ENCODE data around the gene PECR. TPM values are rescaled to one million over a fixed set of nuclear protein-coding genes. Genes with fewer than 3 reads are reported as not detected.
A peak's percentile ranks its signal among the peaks of the same experiment; 100 is the strongest.

The PECR gene
- total RNA-seq, 1 donor from 2014 or later, result 16.2 TPM

GRCh38 chr2:216114714-216115531, 33.3 kb upstream of the PECR start:
- Histone ChIP-seq H3K4me1 (ENCODE audit: control insufficient read depth in 3 of 3, insufficient read depth in 3 of 3, low read length in 3 of 3) (peaks cover 8 to 26% (median 17%) of the 10 kb centered on the region in 3 donors), H3K4me3 (ENCODE audit: low read length in 3 of 3) (peak overlapping the region; percentile 72 to 91 (median 73)), H3K9me3 (ENCODE audit: control insufficient read depth in 3 of 3, low read length in 3 of 3) (no peaks in the 10 kb centered on the region), H3K27ac (ENCODE audit: low read depth, low read length) (peak overlapping the region; percentile 86), H3K36me3 (ENCODE audit: control insufficient read depth in 3 of 3, insufficient read depth in 3 of 3, low read length in 3 of 3) (peaks cover 10 to 54% (median 27%) of the 10 kb centered on the region in 3 donors), H3K9ac (ENCODE audit: low read depth in 1 of 3, low read length in 3 of 3) (peak overlapping the region; percentile 68 to 88 (median 81)), H3K27me3 (ENCODE audit: control insufficient read depth in 3 of 3, insufficient read depth in 3 of 3, low read length in 3 of 3) (no peaks in the 10 kb centered on the region)

GRCh38 chr2:216114382-216114713, 32.7 kb upstream of the PECR start:
- peaks cover 8 to 49% (median 21%) of the 10 kb centered on the region in 3 donors for H3K36me3 ChIP-seq (ENCODE audit: control insufficient read depth in 3 of 3, insufficient read depth in 3 of 3, low read length in 3 of 3)
- peaks cover 8 to 27% (median 19%) of the 10 kb centered on the region in 3 donors for H3K4me1 ChIP-seq (ENCODE audit: control insufficient read depth in 3 of 3, insufficient read depth in 3 of 3, low read length in 3 of 3)
- peak overlapping the region in 1 of 3 donors; percentile 18 for H3K4me3 ChIP-seq (ENCODE audit: low read length in 3 of 3)
- peak overlapping the region; percentile 1 for H3K27ac ChIP-seq (ENCODE audit: low read depth, low read length)
- H3K9me3 ChIP-seq (ENCODE audit: control insufficient read depth in 3 of 3, low read length in 3 of 3), result no peaks in the 10 kb centered on the region
- H3K9ac ChIP-seq (ENCODE audit: low read depth in 1 of 3, low read length in 3 of 3), result no peak overlapping the region
- H3K27me3 ChIP-seq (ENCODE audit: control insufficient read depth in 3 of 3, insufficient read depth in 3 of 3, low read length in 3 of 3), result no peaks in the 10 kb centered on the region

- Histone ChIP-seq H3K27ac (ENCODE audit: low read depth, low read length) (no peak overlapping the region), H3K27me3 (ENCODE audit: control insufficient read depth in 3 of 3, insufficient read depth in 3 of 3, low read length in 3 of 3) (no peaks in the 10 kb centered on the region), H3K4me1 (ENCODE audit: control insufficient read depth in 3 of 3, insufficient read depth in 3 of 3, low read length in 3 of 3) (peaks cover 8 to 27% (median 19%) of the 10 kb centered on the region in 3 donors), H3K36me3 (ENCODE audit: control insufficient read depth in 3 of 3, insufficient read depth in 3 of 3, low read length in 3 of 3) (peaks cover 8 to 43% (median 18%) of the 10 kb centered on the region in 3 donors), H3K9me3 (ENCODE audit: control insufficient read depth in 3 of 3, low read length in 3 of 3) (no peaks in the 10 kb centered on the region), H3K9ac (ENCODE audit: low read depth in 1 of 3, low read length in 3 of 3) (no peak overlapping the region), H3K4me3 (ENCODE audit: low read length in 3 of 3) (no peak overlapping the region)
Measured at GRCh38 chr2:216113572-216113971, 32.0 kb upstream of the PECR start.

GRCh38 chr2:216112926-216113325, 31.3 kb upstream of the PECR start:
- Histone ChIP-seq H3K36me3 (ENCODE audit: control insufficient read depth in 3 of 3, insufficient read depth in 3 of 3, low read length in 3 of 3) (peaks cover 8 to 39% (median 12%) of the 10 kb centered on the region in 3 donors), H3K9me3 (ENCODE audit: control insufficient read depth in 3 of 3, low read length in 3 of 3) (no peaks in the 10 kb centered on the region), H3K4me1 (ENCODE audit: control insufficient read depth in 3 of 3, insufficient read depth in 3 of 3, low read length in 3 of 3) (peaks cover 8 to 27% (median 19%) of the 10 kb centered on the region in 3 donors), H3K27ac (ENCODE audit: low read depth, low read length) (no peak overlapping the region), H3K27me3 (ENCODE audit: control insufficient read depth in 3 of 3, insufficient read depth in 3 of 3, low read length in 3 of 3) (no peaks in the 10 kb centered on the region), H3K4me3 (ENCODE audit: low read length in 3 of 3) (no peak overlapping the region), H3K9ac (ENCODE audit: low read depth in 1 of 3, low read length in 3 of 3) (no peak overlapping the region)

- Histone ChIP-seq H3K4me3 (ENCODE audit: low read length in 3 of 3) (no peak overlapping the region), H3K27ac (ENCODE audit: low read depth, low read length) (no peak overlapping the region), H3K9ac (ENCODE audit: low read depth in 1 of 3, low read length in 3 of 3) (no peak overlapping the region), H3K27me3 (ENCODE audit: control insufficient read depth in 3 of 3, insufficient read depth in 3 of 3, low read length in 3 of 3) (no peaks in the 10 kb centered on the region), H3K4me1 (ENCODE audit: control insufficient read depth in 3 of 3, insufficient read depth in 3 of 3, low read length in 3 of 3) (peaks cover 8 to 25% (median 19%) of the 10 kb centered on the region in 3 donors), H3K9me3 (ENCODE audit: control insufficient read depth in 3 of 3, low read length in 3 of 3) (no peaks in the 10 kb centered on the region), H3K36me3 (ENCODE audit: control insufficient read depth in 3 of 3, insufficient read depth in 3 of 3, low read length in 3 of 3) (peaks cover 6 to 26% (median 6%) of the 10 kb centered on the region in 3 donors)
Measured at GRCh38 chr2:216111122-216111521, 29.5 kb upstream of the PECR start.

GRCh38 chr2:216110620-216111019, 29.0 kb upstream of the PECR start:
- peak overlapping the region in 2 of 3 donors; percentile 33 to 99 for H3K9ac ChIP-seq (ENCODE audit: low read depth in 1 of 3, low read length in 3 of 3)
- H3K4me1 ChIP-seq (ENCODE audit: control insufficient read depth in 3 of 3, insufficient read depth in 3 of 3, low read length in 3 of 3), result peaks cover 8 to 21% (median 18%) of the 10 kb centered on the region in 3 donors

GRCh38 chr2:216109962-216110614, 28.5 kb upstream of the PECR start:
- Histone ChIP-seq H3K27me3 (ENCODE audit: control insufficient read depth in 3 of 3, insufficient read depth in 3 of 3, low read length in 3 of 3) (peaks cover 0 to 7% (median 0%) of the 10 kb centered on the region in 3 donors), H3K4me3 (ENCODE audit: low read length in 3 of 3) (peak overlapping the region; percentile 91 to 99 (median 98)), H3K4me1 (ENCODE audit: control insufficient read depth in 3 of 3, insufficient read depth in 3 of 3, low read length in 3 of 3) (peaks cover 8 to 16% (median 13%) of the 10 kb centered on the region in 3 donors), H3K9me3 (ENCODE audit: control insufficient read depth in 3 of 3, low read length in 3 of 3) (no peaks in the 10 kb centered on the region), H3K9ac (ENCODE audit: low read depth in 1 of 3, low read length in 3 of 3) (peak overlapping the region; percentile 98 to 99 (median 98)), H3K36me3 (ENCODE audit: control insufficient read depth in 3 of 3, insufficient read depth in 3 of 3, low read length in 3 of 3) (peaks cover 6 to 26% (median 6%) of the 10 kb centered on the region in 3 donors), H3K27ac (ENCODE audit: low read depth, low read length) (peak overlapping the region; percentile 90)

More at GRCh38 chr2:216110620-216111019, 29.0 kb upstream of the PECR start:
- no peak overlapping the region for H3K27ac ChIP-seq (ENCODE audit: low read depth, low read length)
- peaks cover 6 to 26% (median 6%) of the 10 kb centered on the region in 3 donors for H3K36me3 ChIP-seq (ENCODE audit: control insufficient read depth in 3 of 3, insufficient read depth in 3 of 3, low read length in 3 of 3)
- peaks cover 0 to 2% (median 0%) of the 10 kb centered on the region in 3 donors for H3K27me3 ChIP-seq (ENCODE audit: control insufficient read depth in 3 of 3, insufficient read depth in 3 of 3, low read length in 3 of 3)
- peak overlapping the region in 2 of 3 donors; percentile 91 to 99 for H3K4me3 ChIP-seq (ENCODE audit: low read length in 3 of 3)
- H3K9me3 ChIP-seq (ENCODE audit: control insufficient read depth in 3 of 3, low read length in 3 of 3), result no peaks in the 10 kb centered on the region

GRCh38 chr2:216108967-216109921, 27.6 kb upstream of the PECR start, which contains the start of gene XRCC5:
Gene XRCC5 (plus strand): TSS chr2:216109348. CDS start chr2:216109437, 89 bp downstream.
- Histone ChIP-seq H3K4me3 (ENCODE audit: low read length in 3 of 3) (peak within 1 kb of the TSS; percentile 91 to 99 (median 98)), H3K4me1 (ENCODE audit: control insufficient read depth in 3 of 3, insufficient read depth in 3 of 3, low read length in 3 of 3) (peaks cover 5 to 12% (median 10%) of the 10 kb centered on the region in 3 donors), H3K9me3 (ENCODE audit: control insufficient read depth in 3 of 3, low read length in 3 of 3) (no peaks in the 10 kb centered on the region), H3K36me3 (ENCODE audit: control insufficient read depth in 3 of 3, insufficient read depth in 3 of 3, low read length in 3 of 3) (peaks cover 6 to 26% (median 6%) of the 10 kb centered on the region in 3 donors), H3K27me3 (ENCODE audit: control insufficient read depth in 3 of 3, insufficient read depth in 3 of 3, low read length in 3 of 3) (peaks cover 0 to 7% (median 0%) of the 10 kb centered on the region in 3 donors), H3K9ac (ENCODE audit: low read depth in 1 of 3, low read length in 3 of 3) (peak within 1 kb of the TSS; percentile 98 to 99 (median 98)), H3K27ac (ENCODE audit: low read depth, low read length) (peak within 1 kb of the TSS; percentile 90)

GRCh38 chr2:216108310-216108966, 26.8 kb upstream of the PECR start:
- peaks cover under 1 to 18% (median 5%) of the 10 kb centered on the region in 3 donors for H3K36me3 ChIP-seq (ENCODE audit: control insufficient read depth in 3 of 3, insufficient read depth in 3 of 3, low read length in 3 of 3)
- peaks cover 4 to 10% (median 8%) of the 10 kb centered on the region in 3 donors for H3K4me1 ChIP-seq (ENCODE audit: control insufficient read depth in 3 of 3, insufficient read depth in 3 of 3, low read length in 3 of 3)
- peaks cover 0 to 7% (median 0%) of the 10 kb centered on the region in 3 donors for H3K27me3 ChIP-seq (ENCODE audit: control insufficient read depth in 3 of 3, insufficient read depth in 3 of 3, low read length in 3 of 3)
- H3K9ac ChIP-seq (ENCODE audit: low read depth in 1 of 3, low read length in 3 of 3), result peak overlapping the region; percentile 26 to 57 (median 45)
- H3K27ac ChIP-seq (ENCODE audit: low read depth, low read length), result no peak overlapping the region
- H3K4me3 ChIP-seq (ENCODE audit: low read length in 3 of 3), result peak overlapping the region in 2 of 3 donors; percentile 52 to 57
- no peaks in the 10 kb centered on the region for H3K9me3 ChIP-seq (ENCODE audit: control insufficient read depth in 3 of 3, low read length in 3 of 3)
